H7 (cell line): ENCODE results near the gene CHP2. TPM values are rescaled to one million over a fixed set of nuclear protein-coding genes. Genes with fewer than 3 reads are reported as not detected.

ENCODE experiments used
- DNase-seq: peaks from one replicate; pipeline ENCODE4 v3.0.0; 2012
- H3K27me3 ChIP-seq: 2 replicates; pipeline ENCODE4 v1.6.0; 2011; ENCODE audit warnings: mild to moderate bottlenecking, low read length; ENCODE audit not compliant: control insufficient read depth, insufficient read depth
- H3K36me3 ChIP-seq: replicated peaks from 2 replicates; pipeline ENCODE4 v1.5.1; 2011; ENCODE audit warnings: low read length; ENCODE audit not compliant: control insufficient read depth, insufficient read depth
- H3K4me3 ChIP-seq: 2 replicates; pipeline ENCODE4 v1.5.1; 2011; ENCODE audit warnings: low read depth, mild to moderate bottlenecking, control low read depth, low read length, moderate library complexity; ENCODE audit not compliant: insufficient read depth
- total RNA-seq: library from RNA; depleted of rRNA; stranded (reverse); fragments of >200 nt; shearing (Covaris generic); gene quantifications from 2 replicates; pipeline ENCODE4 v1.2.3, GENCODE V29; 2014; rRNA removed

CHP2 gene
- total RNA-seq, 1 experiment from 2014 or later, result 1.9 TPM

DNA sequence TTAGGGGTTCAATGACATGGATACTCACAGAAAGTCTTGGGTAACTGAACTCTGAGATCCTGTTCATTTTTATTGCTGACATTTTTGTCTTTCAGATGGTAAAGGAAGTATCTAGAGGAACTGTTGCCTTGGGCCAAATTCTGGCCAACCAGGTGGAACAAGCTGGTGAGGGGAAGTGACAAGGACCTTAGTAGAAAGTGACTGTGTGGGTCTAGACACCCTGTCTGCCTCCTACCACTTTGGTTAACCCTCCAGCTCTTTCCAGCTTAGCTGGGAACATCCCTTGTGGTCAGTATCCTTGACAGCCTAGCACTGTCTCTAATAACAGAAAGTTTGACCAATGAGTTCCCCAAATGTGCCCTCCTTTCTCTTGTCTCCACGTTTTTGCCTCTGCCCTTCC, 52.2 kb downstream of the CHP2 start:
- H3K4me3 ChIP-seq, result no peak overlapping the region
- no peaks in the 10 kb centered on the region for H3K36me3 ChIP-seq
- no peak for DNase-seq

More for the DNA sequence above, 52.2 kb downstream of the CHP2 start:
- H3K27me3 ChIP-seq, result peaks cover 1% of the 10 kb centered on the region; the same call in 1 of the 2 replicates

Other genes with a start within 250 kb of the CHP2 start
- gene GGA2, start 244.5 kb upstream of the CHP2 start, total RNA-seq, result 23.2 and 34.1 TPM in 2 replicates
- 101 and 105 TPM in 2 replicates for gene EARS2, start 197.7 kb upstream of the CHP2 start, total RNA-seq
- gene UBFD1, start 197.3 kb upstream of the CHP2 start, total RNA-seq, result 68.2 and 72.9 TPM in 2 replicates
- 304 and 426 TPM in 2 replicates for gene NDUFAB1, start 158.7 kb upstream of the CHP2 start, total RNA-seq
- gene PALB2, start 113.7 kb upstream of the CHP2 start, total RNA-seq, result 21.7 and 26.1 TPM in 2 replicates
- gene DCTN5, start 113.6 kb upstream of the CHP2 start, total RNA-seq, result 35.2 and 38.2 TPM in 2 replicates
- 125 and 126 TPM in 2 replicates for gene PLK1, start 76.1 kb upstream of the CHP2 start, total RNA-seq
- 3.2 and 3.7 TPM in 2 replicates for gene ERN2, start 41.8 kb upstream of the CHP2 start, total RNA-seq
- 0.44 and 0.80 TPM in 2 replicates for gene PRKCB, start 81.0 kb downstream of the CHP2 start, total RNA-seq